T-helper 9 cell (primary cell): ENCODE results near the gene SSTR5.

Experiments used
- DNase-seq: peaks from one replicate; pipeline ENCODE4 v3.0.0-alpha.2; 2020

SSTR5 gene

DNA sequence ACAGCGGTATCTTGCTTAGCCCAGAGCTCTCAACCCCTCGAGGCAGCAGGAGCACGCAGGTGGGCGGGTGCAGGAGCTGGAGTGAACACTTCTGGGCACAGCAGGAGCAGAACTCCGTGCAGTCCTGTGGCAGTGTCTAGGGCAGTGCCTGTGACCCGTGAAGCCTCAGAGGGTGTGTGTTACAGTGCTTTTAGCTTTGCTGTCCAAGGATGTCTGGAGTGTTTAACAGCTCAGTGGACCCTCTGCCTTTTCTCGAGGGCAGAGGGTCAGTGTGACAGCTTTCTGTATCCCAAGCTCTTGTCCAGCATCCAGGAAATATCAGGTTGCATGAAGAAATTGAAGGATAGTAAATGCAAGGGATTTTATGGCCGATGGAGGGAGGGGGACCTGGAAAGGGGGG lies 16.4 kb upstream of the SSTR5 start:
- no peak for DNase-seq

GRCh38 chr16:1057252-1057932 lies 15.2 kb upstream of the SSTR5 start:
- DNase-seq: peak; percentile 61

DNA sequence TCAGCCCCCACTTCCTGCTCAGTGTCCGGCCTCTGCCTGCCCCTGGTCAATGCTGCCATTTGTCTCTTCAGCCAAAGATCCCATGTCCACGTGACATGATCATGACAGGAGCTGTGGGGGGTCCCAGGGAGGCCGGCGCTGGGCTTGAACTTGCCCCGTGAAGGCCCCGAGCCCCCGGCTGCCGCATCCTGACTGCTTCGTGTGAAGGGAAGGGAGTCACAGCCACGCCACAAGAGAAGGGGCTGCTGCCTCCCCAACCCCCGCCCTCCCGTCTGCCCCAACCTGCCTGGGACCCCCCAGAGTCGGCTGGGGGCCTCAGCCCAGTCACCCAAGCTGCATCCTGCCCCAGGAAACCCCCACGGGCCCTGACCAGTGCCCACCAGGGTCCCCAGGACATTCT lies 14.3 kb upstream of the SSTR5 start:
- no peak for DNase-seq

DNA sequence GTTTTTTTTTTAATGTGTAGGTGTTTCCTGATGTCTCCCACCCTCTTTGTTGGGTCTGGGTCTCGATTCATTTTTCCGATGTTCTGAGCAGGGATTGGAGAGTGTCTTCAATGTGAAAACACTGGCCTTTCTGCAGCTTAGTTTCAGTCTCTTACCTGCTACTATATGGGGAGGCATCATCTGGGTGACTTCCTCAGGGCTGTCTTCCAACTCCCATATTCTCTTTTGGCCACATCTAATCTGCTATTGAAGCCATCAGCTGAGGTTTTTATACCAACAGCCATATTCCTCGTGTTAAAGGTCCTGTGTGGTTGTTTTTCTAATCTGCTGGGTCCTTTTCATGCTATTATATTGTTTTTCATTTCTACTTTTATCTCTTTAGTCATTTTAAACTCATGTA lies 13.2 kb upstream of the SSTR5 start:
- no peak for DNase-seq

DNA sequence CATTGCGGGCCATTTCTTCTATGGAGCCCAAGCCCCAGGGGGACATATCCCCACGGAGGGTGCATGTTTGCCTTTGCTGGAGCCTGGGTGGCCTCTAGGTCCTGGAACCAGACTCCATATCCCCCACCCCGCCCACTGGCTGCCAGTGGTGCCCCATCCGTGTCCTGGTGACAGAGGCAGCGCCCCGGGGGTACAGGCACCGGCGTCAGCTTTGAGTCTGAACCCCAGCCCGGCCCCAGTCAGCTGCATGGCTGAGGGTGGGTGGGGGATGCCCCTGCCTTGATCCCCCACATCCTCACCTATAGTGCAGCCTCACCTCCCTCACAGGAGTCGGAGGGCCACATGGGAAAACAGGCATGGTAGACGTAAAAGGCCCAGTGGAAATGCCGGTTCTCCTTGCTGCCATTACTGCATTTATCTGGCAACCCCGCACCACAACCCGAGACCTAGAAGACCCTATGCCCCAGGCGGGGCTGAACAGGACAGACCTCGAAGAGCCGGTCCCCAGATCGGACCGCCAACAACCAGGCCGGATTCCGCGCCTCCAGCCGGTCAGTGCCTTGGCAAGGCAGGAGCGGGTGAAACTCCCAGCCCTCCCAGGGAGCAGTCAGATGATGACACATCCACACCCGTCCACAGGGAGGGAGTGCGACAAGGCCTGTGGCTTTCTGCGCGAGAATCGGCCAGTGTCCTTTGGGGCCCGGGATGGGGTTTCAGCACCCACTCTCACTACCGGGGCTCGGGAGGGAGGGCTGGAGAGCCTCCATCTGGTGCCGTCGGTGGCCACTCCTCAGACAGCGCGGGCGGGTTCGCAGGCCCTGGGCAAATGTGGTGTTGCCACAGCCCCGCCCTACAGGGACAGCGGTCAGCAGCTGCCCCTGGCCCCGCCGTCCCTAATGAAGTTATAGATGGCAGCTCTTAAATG lies 11.9 kb upstream of the SSTR5 start:
- DNase-seq: no peak

DNA sequence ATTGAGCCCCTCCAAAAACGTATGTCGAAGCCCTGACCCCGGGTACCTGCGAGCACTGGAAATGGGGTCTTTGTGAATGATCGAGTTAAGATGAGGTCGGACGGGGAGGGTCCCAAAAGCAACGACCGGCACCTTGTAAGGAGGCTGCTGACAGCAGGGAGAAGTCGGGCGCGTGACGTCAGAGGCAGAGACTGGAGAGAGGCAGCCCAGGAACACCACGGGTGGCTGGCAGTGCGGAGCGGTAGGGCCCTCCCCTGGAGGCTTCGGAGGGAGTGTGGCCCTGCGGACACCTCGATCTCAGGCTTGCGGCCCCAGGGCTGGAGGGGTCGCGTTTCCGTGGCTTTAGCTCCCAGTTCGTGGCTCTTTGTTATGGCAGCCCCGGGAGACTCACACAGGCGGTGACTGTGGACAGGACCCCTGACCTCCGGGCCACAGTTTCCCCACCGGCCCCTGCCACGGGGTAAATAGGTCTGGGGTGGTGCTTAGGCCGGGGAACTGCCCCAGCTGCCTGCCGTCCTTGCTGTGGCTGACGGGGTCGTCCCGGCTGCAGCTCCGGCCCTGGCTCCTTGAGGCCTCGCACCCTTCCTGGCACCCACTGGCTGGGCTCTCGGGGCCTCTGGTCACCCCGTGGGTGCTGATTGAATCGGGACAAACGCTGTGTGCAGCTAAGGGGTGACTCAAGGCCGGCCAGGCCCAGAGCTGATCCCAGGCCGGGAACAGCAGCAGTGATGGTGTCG lies 10.6 kb upstream of the SSTR5 start:
- DNase-seq: no peak

DNA sequence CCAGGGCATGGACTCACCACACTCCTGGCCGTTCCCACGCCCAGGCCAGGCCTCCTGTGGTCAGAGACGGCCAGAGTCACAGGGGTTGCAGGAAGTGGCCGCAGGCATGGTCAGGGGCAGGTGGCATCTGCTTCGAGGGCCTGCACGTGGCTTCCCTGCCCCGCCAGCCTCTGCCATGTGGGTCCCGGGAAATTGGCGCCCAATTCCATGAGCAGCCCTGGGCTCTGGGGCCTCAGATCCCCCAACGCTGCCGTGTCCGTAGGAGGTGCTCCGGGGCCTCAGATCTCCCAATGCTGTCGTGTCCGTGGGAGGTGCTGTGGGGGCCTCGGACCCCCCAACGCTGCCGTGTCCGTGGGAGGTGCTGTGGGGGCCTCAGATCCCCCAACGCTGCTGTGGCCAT lies 9.7 kb upstream of the SSTR5 start:
- no peak for DNase-seq

- DNase-seq: no peak
Measured at GRCh38 chr16:1063728-1064127, 8.8 kb upstream of the SSTR5 start.

- DNase-seq: no peak
Measured at GRCh38 chr16:1065469-1066128, 6.9 kb upstream of the SSTR5 start.

GRCh38 chr16:1066584-1067172 lies 5.9 kb upstream of the SSTR5 start:
- no peak for DNase-seq

DNA sequence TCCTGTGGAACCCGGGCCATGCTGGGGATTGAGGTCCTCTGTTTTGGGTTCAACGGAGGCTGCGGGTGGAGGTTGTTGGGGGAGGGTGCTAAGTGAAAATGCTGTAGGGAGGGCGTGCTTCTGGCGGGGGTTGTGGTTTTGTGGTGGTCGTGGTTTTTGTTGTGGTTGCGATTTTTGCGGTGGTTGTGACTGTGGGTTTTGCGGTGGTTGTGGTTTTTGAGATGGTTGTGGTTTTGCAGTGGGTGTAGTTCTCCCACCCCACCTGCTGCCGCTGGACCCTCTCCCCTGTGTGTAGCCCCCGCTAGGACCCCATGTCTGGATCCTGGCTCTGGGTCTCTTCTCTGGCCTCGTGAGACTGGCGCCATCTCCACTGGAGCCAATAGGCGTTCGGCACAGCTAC lies 4.9 kb upstream of the SSTR5 start:
- DNase-seq: no peak

DNA sequence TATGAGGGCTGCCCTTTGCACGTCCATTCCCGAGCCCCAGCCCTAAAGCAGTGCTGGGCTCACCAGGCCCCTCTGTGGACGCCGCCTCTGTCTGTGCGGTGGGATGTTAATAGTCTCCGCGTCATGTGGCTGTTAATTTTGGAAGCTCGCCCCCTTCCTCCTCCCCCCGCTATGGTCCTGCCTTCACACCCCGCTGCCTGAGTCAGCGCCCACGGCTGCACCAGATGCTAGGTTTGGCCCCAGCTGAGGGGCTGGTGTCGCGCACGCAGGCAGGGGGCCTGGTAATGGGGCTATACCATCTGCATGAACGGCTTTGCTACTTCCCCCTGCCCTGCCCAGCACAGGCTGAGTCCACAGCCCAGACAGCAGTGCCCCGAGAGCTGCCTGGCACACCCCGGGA lies 4.1 kb upstream of the SSTR5 start:
- no peak for DNase-seq

GRCh38 chr16:1069154-1069553 lies 3.4 kb upstream of the SSTR5 start:
- no peak for DNase-seq

DNA sequence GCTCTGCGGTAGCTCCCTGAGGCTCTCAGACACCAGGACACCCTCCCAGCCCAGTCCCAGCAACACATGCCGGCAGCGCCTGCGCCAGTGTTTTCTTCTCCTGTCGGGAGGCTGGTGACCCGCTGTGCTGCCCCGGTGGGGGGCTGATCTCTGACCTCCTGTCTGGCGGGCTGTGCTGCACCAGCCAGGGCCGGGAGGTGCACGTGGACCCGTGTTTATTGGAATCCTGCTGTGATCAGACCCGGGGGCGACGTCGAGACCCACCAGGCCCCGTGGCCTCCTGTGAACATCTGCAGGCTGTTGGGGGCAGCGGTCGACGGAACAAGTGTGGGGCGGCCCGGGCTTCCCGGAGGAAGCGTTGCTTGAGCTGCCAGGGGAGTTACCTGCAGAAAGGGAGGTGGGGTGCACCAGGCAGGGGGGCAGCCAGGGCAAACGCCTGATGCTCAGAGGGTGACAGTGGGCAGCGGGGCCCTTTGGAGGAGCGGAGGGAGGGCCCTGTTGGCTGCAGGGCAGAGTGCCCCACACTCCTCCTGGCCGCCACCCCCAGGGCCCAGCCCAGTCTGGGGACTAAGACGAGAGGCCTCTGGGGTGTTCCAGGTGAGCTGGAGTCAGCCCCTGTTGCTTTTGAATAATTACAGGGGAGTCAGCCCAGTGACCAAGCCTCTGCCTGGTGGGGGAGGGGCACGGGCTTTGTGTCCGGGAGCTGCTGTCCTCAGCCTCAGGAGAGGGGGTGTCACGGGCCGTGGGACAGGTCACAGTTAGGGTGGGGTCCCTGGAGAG lies 2.3 kb upstream of the SSTR5 start:
- DNase-seq: no peak

DNA sequence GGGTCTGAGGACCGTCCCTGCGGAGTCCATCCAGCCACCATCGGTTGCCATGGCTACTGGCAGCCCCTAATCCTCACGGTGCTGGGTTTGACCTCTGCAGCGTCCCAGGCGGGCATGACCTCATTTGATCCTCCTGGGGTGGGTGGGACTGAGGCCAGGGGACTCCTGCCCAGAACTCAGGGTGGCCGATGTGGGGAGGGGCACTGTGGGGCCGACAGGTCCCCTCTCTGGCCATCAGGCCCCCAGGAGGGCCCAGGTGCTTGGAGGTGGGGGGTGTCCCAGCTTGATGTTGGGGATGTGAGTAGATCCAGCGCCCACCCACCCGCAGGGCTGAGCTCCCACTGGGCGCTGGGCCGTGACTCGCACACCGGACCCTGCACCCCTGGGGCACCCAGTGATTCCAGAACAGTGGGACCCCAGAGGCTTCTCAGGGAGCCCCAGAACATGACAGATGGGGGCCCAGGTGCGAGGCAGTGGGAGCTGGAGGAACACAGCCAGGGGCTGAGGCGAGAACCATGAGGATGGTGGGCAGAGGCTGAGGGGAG lies 1.6 kb upstream of the SSTR5 start:
- DNase-seq: no peak

GRCh38 chr16:1071561-1072225 lies 854 bp upstream of the SSTR5 start:
- no peak for DNase-seq

DNA sequence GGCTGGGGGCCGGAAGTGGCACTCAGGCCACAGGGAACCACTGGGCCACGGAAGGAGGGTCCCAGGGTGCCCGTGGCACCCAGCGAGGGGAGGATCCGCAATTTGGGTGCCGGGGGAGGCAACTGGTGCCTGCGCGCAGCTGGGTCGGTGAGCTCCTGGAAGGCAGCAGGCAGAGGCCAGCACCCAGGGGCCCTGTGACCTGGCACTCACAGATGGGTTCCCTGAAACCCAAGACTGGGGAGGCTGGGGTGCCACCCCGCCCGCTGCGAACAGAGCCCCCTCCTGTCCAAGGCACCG lies 663 bp downstream of the SSTR5 start:
- no peak for DNase-seq

GRCh38 chr16:1073566-1074378 lies 1.2 kb downstream of the SSTR5 start:
- DNase-seq: no peak

DNA sequence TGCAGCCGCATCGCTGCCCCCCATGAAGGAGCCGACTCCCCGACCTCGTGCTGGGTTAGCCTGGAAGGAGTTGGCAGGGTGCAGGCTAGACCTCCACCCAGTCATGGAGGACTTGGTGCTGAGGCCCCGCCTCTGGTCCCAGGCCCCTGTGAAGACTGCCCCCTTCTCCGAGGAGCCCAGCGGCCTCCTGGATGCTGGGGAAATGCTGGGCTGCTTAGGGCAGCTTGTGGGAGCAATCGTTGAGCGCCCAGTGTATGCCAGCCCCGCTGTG lies 1.8 kb downstream of the SSTR5 start:
- DNase-seq: no peak

DNA sequence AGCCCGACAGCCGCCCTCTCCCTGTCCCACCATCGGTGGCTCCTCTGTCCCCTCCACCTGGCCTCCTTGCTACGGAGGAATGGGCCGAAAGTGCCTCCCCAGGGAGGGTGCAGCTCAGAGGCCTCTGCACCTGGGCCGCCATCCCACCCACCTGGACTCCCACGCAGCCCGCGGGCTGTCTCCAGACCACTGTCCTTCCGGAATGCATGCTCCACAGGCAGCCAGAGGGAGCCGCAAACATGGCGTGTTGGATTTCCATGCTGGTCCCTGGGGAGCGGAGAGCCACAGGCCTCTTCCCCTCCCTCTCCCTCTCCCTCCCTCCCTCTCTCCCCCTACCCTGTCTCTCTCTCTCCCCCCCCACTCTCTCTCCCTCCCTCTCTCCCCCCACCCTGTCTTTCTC lies 3.0 kb downstream of the SSTR5 start:
- DNase-seq: no peak
